H9 (cell line): ENCODE data around the gene CACNB4. TPM values are rescaled to one million over a fixed set of nuclear protein-coding genes. Genes with fewer than 3 reads are reported as not detected.
"Not testable (repeated sequence)": the region's sequence is repeated elsewhere in the genome, so short reads cannot be mapped to it uniquely, and the experiment has no call there.

ENCODE experiments used
- DNase-seq: peaks from one replicate; pipeline ENCODE4 v3.0.0-alpha.2; 2017
- H2AFZ ChIP-seq: one replicate; pipeline ENCODE4 v1.6.1; 2013; ENCODE audit warnings: mild to moderate bottlenecking, low read length, control low read depth, moderate library complexity
- H2AK5ac ChIP-seq: 2 replicates; pipeline ENCODE4 v1.6.1; 2013; ENCODE audit warnings: low read length, control low read depth, mixed read lengths; ENCODE audit not compliant: insufficient read length
- H2BK120ac ChIP-seq: one replicate; pipeline ENCODE4 v1.6.1; 2013; ENCODE audit warnings: low read depth, mild to moderate bottlenecking, low read length, control low read depth, inconsistent platforms; ENCODE audit not compliant: poor library complexity, severe bottlenecking
- H2BK12ac ChIP-seq: 2 replicates; pipeline ENCODE4 v1.6.1; 2013; ENCODE audit warnings: low read length, control low read depth, mixed read lengths, low read depth; ENCODE audit not compliant: insufficient read length
- H2BK15ac ChIP-seq: 2 replicates; pipeline ENCODE4 v1.6.1; 2013; ENCODE audit warnings: low read depth, low read length, control low read depth
- H2BK20ac ChIP-seq: one replicate; pipeline ENCODE4 v1.6.1; 2013; ENCODE audit warnings: low read depth, mild to moderate bottlenecking, low read length, control low read depth, inconsistent platforms; ENCODE audit not compliant: poor library complexity, severe bottlenecking
- H2BK5ac ChIP-seq: 2 replicates; pipeline ENCODE4 v1.6.1; 2013; ENCODE audit warnings: low read length, control low read depth, mixed read lengths; ENCODE audit not compliant: insufficient read length
- H3K14ac ChIP-seq: 2 replicates; pipeline ENCODE4 v1.6.1; 2013; ENCODE audit warnings: low read length, control low read depth; ENCODE audit not compliant: insufficient read depth
- H3K18ac ChIP-seq: 2 replicates; pipeline ENCODE4 v1.6.1; 2013; ENCODE audit warnings: low read depth, mild to moderate bottlenecking, mixed read lengths, low read length, control low read depth; ENCODE audit not compliant: insufficient read length
- H3K23ac ChIP-seq: 2 replicates; pipeline ENCODE4 v1.6.1; 2013; ENCODE audit warnings: low read length, control low read depth, mixed read lengths, low read depth; ENCODE audit not compliant: insufficient read length
- H3K23me2 ChIP-seq: 2 replicates; pipeline ENCODE4 v1.6.1; 2013; ENCODE audit warnings: low read depth, mild to moderate bottlenecking, mixed read lengths, low read length, control low read depth; ENCODE audit not compliant: insufficient read length, poor library complexity, severe bottlenecking
- H3K27ac ChIP-seq: 2 replicates; pipeline ENCODE4 v1.5.1; 2013; ENCODE audit warnings: low read length, control low read depth, mixed read lengths, low read depth; ENCODE audit not compliant: insufficient read length
- H3K27me3 ChIP-seq: 2 replicates; pipeline ENCODE4 v1.6.1; 2013; ENCODE audit warnings: low read length, control low read depth, inconsistent platforms; ENCODE audit not compliant: insufficient read depth
- H3K4ac ChIP-seq: 2 replicates; pipeline ENCODE4 v1.6.1; 2013; ENCODE audit warnings: low read depth, mild to moderate bottlenecking, control low read depth, inconsistent platforms, low read length, moderate library complexity
- H3K4me1 ChIP-seq: 2 replicates; pipeline ENCODE4 v1.6.1; 2013; ENCODE audit warnings: low read length, control low read depth, inconsistent platforms; ENCODE audit not compliant: insufficient read depth
- H3K4me2 ChIP-seq: 2 replicates; pipeline ENCODE4 v1.6.1; 2013; ENCODE audit warnings: low read length, control low read depth, mixed read lengths; ENCODE audit not compliant: insufficient read length, insufficient read depth
- H3K56ac ChIP-seq: 2 replicates; pipeline ENCODE4 v1.6.1; 2013; ENCODE audit warnings: low read depth, mild to moderate bottlenecking, mixed read lengths, low read length, control low read depth; ENCODE audit not compliant: insufficient read length
- H3K79me1 ChIP-seq: 2 replicates; pipeline ENCODE4 v1.6.1; 2013; ENCODE audit warnings: low read depth, mild to moderate bottlenecking, moderate library complexity, low read length, control low read depth, inconsistent platforms; ENCODE audit not compliant: insufficient read depth, poor library complexity, severe bottlenecking
- H3K79me2 ChIP-seq: 2 replicates; pipeline ENCODE4 v1.6.1; 2013; ENCODE audit warnings: low read length, control low read depth, inconsistent platforms; ENCODE audit not compliant: insufficient read depth
- H3K9ac ChIP-seq: 2 replicates; pipeline ENCODE4 v1.6.1; 2013; ENCODE audit warnings: low read length, control low read depth, mixed read lengths; ENCODE audit not compliant: insufficient read length; ENCODE audit errors: extremely low read depth
- H3K9me3 ChIP-seq: one replicate; pipeline ENCODE4 v1.6.1; 2013; ENCODE audit warnings: low read depth, low read length, inconsistent platforms; ENCODE audit not compliant: control insufficient read depth
- H3T11ph ChIP-seq: one replicate; pipeline ENCODE4 v1.6.1; 2013; ENCODE audit warnings: mild to moderate bottlenecking, low read length, control low read depth, inconsistent platforms
- H4K20me1 ChIP-seq: one replicate; pipeline ENCODE4 v1.6.1; 2013; ENCODE audit not compliant: control insufficient read depth, insufficient read length, insufficient read depth
- H4K5ac ChIP-seq: 2 replicates; pipeline ENCODE4 v1.6.1; 2013; ENCODE audit warnings: low read depth, mild to moderate bottlenecking, mixed read lengths, low read length, control low read depth; ENCODE audit not compliant: insufficient read length
- H4K8ac ChIP-seq: replicated peaks from 2 replicates; pipeline ENCODE4 v1.6.1; 2013; ENCODE audit warnings: low read length, control low read depth, mixed read lengths, low read depth; ENCODE audit not compliant: insufficient read length
- H4K91ac ChIP-seq: 2 replicates; pipeline ENCODE4 v1.6.1; 2013; ENCODE audit warnings: low read depth, mild to moderate bottlenecking, moderate library complexity, mixed read lengths, low read length, control low read depth; ENCODE audit not compliant: insufficient read length
- H3K27ac Mint-ChIP-seq, 3 experiments: 2 replicates in 2 of 3; 3 replicates in 1 of 3; pipeline ENCODE4 v1.8.0; 2020 to 2021; ENCODE audit warnings: mixed read lengths in 3 of 3, mild to moderate bottlenecking in 1 of 3, moderate library complexity in 1 of 3
- H3K27me3 Mint-ChIP-seq: 2 replicates; pipeline ENCODE4 v1.8.0; 2021; ENCODE audit warnings: low read depth, mild to moderate bottlenecking, moderate library complexity, mixed read lengths
- H3K36me3 Mint-ChIP-seq, 3 experiments: 2 replicates in 2 of 3; 3 replicates in 1 of 3; pipeline ENCODE4 v1.8.0; 2020 to 2021; ENCODE audit warnings: low read depth in 3 of 3, mixed read lengths in 3 of 3; ENCODE audit not compliant: insufficient read depth in 1 of 3
- H3K4me1 Mint-ChIP-seq, 2 experiments: 2 replicates each; pipeline ENCODE4 v1.8.0; 2020; ENCODE audit warnings: mixed read lengths in 2 of 2
- H3K4me3 Mint-ChIP-seq, 2 experiments: 2 replicates in 1 of 2; 3 replicates in 1 of 2; pipeline ENCODE4 v1.8.0; 2020 to 2021; ENCODE audit warnings: mild to moderate bottlenecking in 2 of 2, mixed read lengths in 2 of 2, moderate library complexity in 1 of 2
- H3K9me3 Mint-ChIP-seq, 2 experiments: 2 replicates in 1 of 2; 3 replicates in 1 of 2; pipeline ENCODE4 v1.8.0; 2020; ENCODE audit warnings: mild to moderate bottlenecking in 2 of 2, mixed read lengths in 2 of 2, moderate library complexity in 1 of 2
- WGBS: extraction: QIAGEN DNeasy Blood & Tissue Kit; methylation state at CpG from one replicate; pipeline ENCODE4 v1.1.7; 2013; ENCODE audit warnings: missing lambda C conversion rate, low lambda C conversion rate, mixed read lengths; ENCODE audit not compliant: insufficient read length; ENCODE audit errors: extremely low coverage; 5-methylcytosine and 5-hydroxymethylcytosine counted together
- total RNA-seq: library from RNA; stranded (reverse); gene quantifications from 2 replicates; pipeline ENCODE4 v1.2.1, GENCODE V29; 2021
- TF ChIP-seq, protein P1 (sequence below): fragments of 200-600 bp; sonication (generic); conservative IDR thresholded peaks from 3 replicates; pipeline ENCODE4 v1.8.0; 2021; ENCODE audit warnings: antibody characterized with exemption, mild to moderate bottlenecking

The CACNB4 gene
- total RNA-seq, 1 experiment from 2014 or later, result 1.4 TPM

GRCh38 chr2:152092095-152092494 is 6.7 kb downstream of the CACNB4 start:
- Histone ChIP-seq H3K79me1 (no peaks in the 10 kb centered on the region), H3K27me3 (peaks cover under 1% of the 10 kb centered on the region; the same call in 1 of the 2 replicates), H3K9me3 (no peaks in the 10 kb centered on the region), H2BK15ac (no peak overlapping the region), H3K27ac (no peak overlapping the region), H3K9ac (no peak overlapping the region), H2AK5ac (no peak overlapping the region), H4K91ac (no peak overlapping the region), H2BK12ac (no peak overlapping the region), H2AFZ (no peak overlapping the region), H3K4me2 (no peak overlapping the region), H3K4ac (no peak overlapping the region), H3K56ac (no peak overlapping the region), H3K18ac (no peak overlapping the region), H2BK120ac (no peak overlapping the region), H4K20me1 (no peaks in the 10 kb centered on the region), H4K5ac (no peak overlapping the region), H3T11ph (no peak overlapping the region), H2BK5ac (no peak overlapping the region), H3K23me2 (no peaks in the 10 kb centered on the region), H3K79me2 (no peaks in the 10 kb centered on the region), H3K23ac (no peak overlapping the region), H3K14ac (no peak overlapping the region), H4K8ac (no peak overlapping the region), H3K4me1 (no peaks in the 10 kb centered on the region), H2BK20ac (no peak overlapping the region)
- no CpG with 5 or more reads among the region's 2 CpGs for WGBS
- Mint-ChIP-seq H3K36me3 (no peaks in the 10 kb centered on the region), H3K27me3 (peaks cover 38% of the 10 kb centered on the region), H3K4me3 (no peak overlapping the region), H3K4me1 (peaks cover under 1% of the 10 kb centered on the region in 2 experiments), H3K9me3 (no peaks in the 10 kb centered on the region), H3K27ac (no peak overlapping the region)
- TF ChIP-seq, protein P1, sequence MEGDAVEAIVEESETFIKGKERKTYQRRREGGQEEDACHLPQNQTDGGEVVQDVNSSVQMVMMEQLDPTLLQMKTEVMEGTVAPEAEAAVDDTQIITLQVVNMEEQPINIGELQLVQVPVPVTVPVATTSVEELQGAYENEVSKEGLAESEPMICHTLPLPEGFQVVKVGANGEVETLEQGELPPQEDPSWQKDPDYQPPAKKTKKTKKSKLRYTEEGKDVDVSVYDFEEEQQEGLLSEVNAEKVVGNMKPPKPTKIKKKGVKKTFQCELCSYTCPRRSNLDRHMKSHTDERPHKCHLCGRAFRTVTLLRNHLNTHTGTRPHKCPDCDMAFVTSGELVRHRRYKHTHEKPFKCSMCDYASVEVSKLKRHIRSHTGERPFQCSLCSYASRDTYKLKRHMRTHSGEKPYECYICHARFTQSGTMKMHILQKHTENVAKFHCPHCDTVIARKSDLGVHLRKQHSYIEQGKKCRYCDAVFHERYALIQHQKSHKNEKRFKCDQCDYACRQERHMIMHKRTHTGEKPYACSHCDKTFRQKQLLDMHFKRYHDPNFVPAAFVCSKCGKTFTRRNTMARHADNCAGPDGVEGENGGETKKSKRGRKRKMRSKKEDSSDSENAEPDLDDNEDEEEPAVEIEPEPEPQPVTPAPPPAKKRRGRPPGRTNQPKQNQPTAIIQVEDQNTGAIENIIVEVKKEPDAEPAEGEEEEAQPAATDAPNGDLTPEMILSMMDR, result no peak
- DNase-seq, result no peak

GRCh38 chr2:152090726-152091125 is 8.1 kb downstream of the CACNB4 start:
- H3K4me2 ChIP-seq, H4K91ac ChIP-seq, H3K4me3 Mint-ChIP-seq, H3K4me1 Mint-ChIP-seq, H3K23ac ChIP-seq, H4K8ac ChIP-seq, H4K20me1 ChIP-seq, H3K18ac ChIP-seq, H2AK5ac ChIP-seq, H3K79me1 ChIP-seq, H2BK5ac ChIP-seq, H3K23me2 ChIP-seq, H3K9me3 ChIP-seq, H2BK20ac ChIP-seq, H3T11ph ChIP-seq, H2AFZ ChIP-seq, H3K27ac Mint-ChIP-seq, H3K4me1 ChIP-seq, H3K4ac ChIP-seq, H3K27me3 ChIP-seq, H4K5ac ChIP-seq, H3K27ac ChIP-seq, H2BK15ac ChIP-seq, H3K9ac ChIP-seq, H2BK12ac ChIP-seq, H3K9me3 Mint-ChIP-seq, DNase-seq, H3K56ac ChIP-seq, H3K79me2 ChIP-seq, H3K14ac ChIP-seq, H2BK120ac ChIP-seq, H3K36me3 Mint-ChIP-seq: not testable (repeated sequence)
- WGBS, result no CpG with 5 or more reads among the region's 4 CpGs
- H3K27me3 Mint-ChIP-seq, result peaks cover 24% of the 10 kb centered on the region
